Skeletal muscle tissue (tissue), 4 donors: ENCODE data around the gene PTRH1. TPM values are rescaled to one million over a fixed set of nuclear protein-coding genes. Genes with fewer than 3 reads are reported as not detected.
A peak's percentile ranks its signal among the peaks of the same experiment; 100 is the strongest.

ENCODE experiments used
- H3K27ac ChIP-seq: one replicate; pipeline ENCODE4 v1.7.0; 2013; ENCODE audit warnings: mild to moderate bottlenecking, low read depth, low read length, inconsistent platforms
- H3K27me3 ChIP-seq, 3 donors: one replicate each; pipeline ENCODE4 v1.7.0; 2013; ENCODE audit warnings: low read length in 3 of 3; ENCODE audit not compliant: control insufficient read depth in 3 of 3, insufficient read depth in 3 of 3
- H3K36me3 ChIP-seq, 3 donors: one replicate each; pipeline ENCODE4 v1.7.0; 2013; ENCODE audit warnings: low read length in 3 of 3; ENCODE audit not compliant: control insufficient read depth in 3 of 3, insufficient read depth in 3 of 3
- H3K4me1 ChIP-seq, 3 donors: one replicate each; pipeline ENCODE4 v1.7.0; 2013; ENCODE audit warnings: low read length in 3 of 3, mild to moderate bottlenecking in 3 of 3; ENCODE audit not compliant: control insufficient read depth in 3 of 3, insufficient read depth in 3 of 3
- H3K4me3 ChIP-seq, 3 donors: one replicate each; pipeline ENCODE4 v1.7.0; 2013; ENCODE audit warnings: low read length in 3 of 3
- H3K9ac ChIP-seq, 3 donors: one replicate each; pipeline ENCODE4 v1.7.0; 2013; ENCODE audit warnings: low read length in 3 of 3, mild to moderate bottlenecking in 3 of 3, moderate library complexity in 2 of 3, low read depth in 1 of 3
- H3K9me3 ChIP-seq, 3 donors: one replicate each; pipeline ENCODE4 v1.7.0; 2013; ENCODE audit warnings: low read length in 3 of 3; ENCODE audit not compliant: control insufficient read depth in 3 of 3
- total RNA-seq: library from RNA; depleted of rRNA; stranded (reverse); fragments of >200 nt; gene quantifications from one replicate; pipeline ENCODE4 v1.2.3, GENCODE V29; 2014
- donor health status: Osteomylitis.

PTRH1 gene
- total RNA-seq, 1 donor from 2014 or later, result 8.4 TPM

- Histone ChIP-seq H3K4me3 (no peak overlapping the region), H3K9ac (no peak overlapping the region), H3K4me1 (peaks cover 0 to 7% (median 0%) of the 10 kb centered on the region in 3 donors), H3K9me3 (no peaks in the 10 kb centered on the region), H3K27ac (no peak overlapping the region), H3K27me3 (no peaks in the 10 kb centered on the region), H3K36me3 (peaks cover 42 to 55% (median 44%) of the 10 kb centered on the region in 3 donors)
These were observed 47.6 kb downstream of the PTRH1 start for GRCh38 chr9:127667906-127668305.

GRCh38 chr9:127667127-127667844, 48.2 kb downstream of the PTRH1 start:
- no peak overlapping the region for H3K27ac ChIP-seq
- H3K27me3 ChIP-seq, result no peaks in the 10 kb centered on the region
- no peak overlapping the region for H3K9ac ChIP-seq
- peaks cover 42 to 54% (median 45%) of the 10 kb centered on the region in 3 donors for H3K36me3 ChIP-seq
- no peak overlapping the region for H3K4me3 ChIP-seq
- no peaks in the 10 kb centered on the region for H3K9me3 ChIP-seq
- H3K4me1 ChIP-seq, result peaks cover 0 to 7% (median 0%) of the 10 kb centered on the region in 3 donors

DNA sequence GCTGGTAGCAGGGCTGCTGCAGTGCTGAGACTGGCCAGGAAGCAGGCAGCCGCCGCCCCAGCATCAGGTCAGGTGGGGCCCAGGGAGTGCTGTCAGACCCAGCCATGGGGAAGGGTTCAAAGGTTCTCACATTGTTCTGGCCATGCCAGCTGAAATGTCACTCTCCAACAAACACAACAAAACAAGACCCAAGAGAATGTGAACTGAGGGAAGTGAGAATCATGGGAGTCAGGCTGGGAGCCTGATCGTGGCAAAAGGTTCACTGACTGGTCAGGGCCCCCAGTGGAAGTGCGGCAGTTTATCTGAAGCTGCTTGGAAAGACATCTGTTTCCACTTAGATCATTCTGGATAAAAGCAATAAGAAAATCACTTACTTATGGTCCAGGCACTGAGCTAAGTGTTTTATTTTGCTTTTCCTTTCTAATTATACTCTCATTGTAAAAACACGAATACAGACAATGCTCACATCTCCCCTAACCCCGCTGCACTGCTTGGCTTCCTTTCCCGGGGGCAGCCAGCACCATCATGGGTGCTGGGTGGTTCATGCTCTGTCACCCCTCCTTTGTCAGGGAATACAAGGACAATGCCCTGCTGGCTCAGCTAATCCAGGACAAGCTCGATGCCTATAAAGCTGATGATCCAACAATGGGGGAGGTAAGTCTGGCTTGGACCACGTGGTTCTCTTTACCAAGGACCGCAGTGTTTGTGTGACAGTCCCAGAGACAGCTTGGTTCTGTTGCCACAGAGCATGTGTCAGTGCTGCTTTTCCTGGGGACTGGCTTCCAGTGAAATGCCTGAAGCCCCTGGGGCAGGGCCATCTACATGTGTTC, 50.6 kb downstream of the PTRH1 start:
- H3K27ac ChIP-seq, result no peak overlapping the region
- peaks cover 35 to 56% (median 37%) of the 10 kb centered on the region in 3 donors for H3K36me3 ChIP-seq
- peaks cover 0 to 7% (median 0%) of the 10 kb centered on the region in 3 donors for H3K4me1 ChIP-seq
- H3K9ac ChIP-seq, result peak overlapping the region in 1 of 3 donors; percentile 33
- H3K9me3 ChIP-seq, result no peaks in the 10 kb centered on the region
- no peaks in the 10 kb centered on the region for H3K27me3 ChIP-seq
- H3K4me3 ChIP-seq, result no peak overlapping the region

DNA sequence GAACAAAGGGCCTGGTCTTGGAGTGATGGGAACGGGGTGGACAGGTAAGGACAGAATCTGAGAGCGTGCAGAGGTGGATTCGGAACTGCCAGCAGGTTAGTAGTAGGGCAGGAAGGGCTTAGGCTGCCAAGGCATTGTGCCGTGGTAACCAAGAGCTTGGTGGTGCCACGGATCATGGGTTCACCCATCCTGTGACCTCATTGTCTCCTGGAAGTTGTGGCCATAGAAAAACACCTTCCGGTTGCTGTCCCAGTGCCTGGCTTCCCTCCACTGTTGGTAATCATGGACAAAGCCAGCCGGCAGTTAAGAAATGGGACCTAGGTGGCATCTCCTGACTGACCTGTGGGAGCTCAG, 51.2 kb downstream of the PTRH1 start:
- no peak overlapping the region for H3K27ac ChIP-seq
- H3K36me3 ChIP-seq, result peaks cover 39 to 56% (median 40%) of the 10 kb centered on the region in 3 donors
- peak overlapping the region in 1 of 3 donors; percentile 33 for H3K9ac ChIP-seq

More for the DNA sequence above, 51.2 kb downstream of the PTRH1 start:
- Histone ChIP-seq H3K4me1 (peaks cover 0 to 7% (median 0%) of the 10 kb centered on the region in 3 donors), H3K9me3 (no peaks in the 10 kb centered on the region), H3K27me3 (no peaks in the 10 kb centered on the region), H3K4me3 (no peak overlapping the region)

Other genes starting within 250 kb of the PTRH1 start
- 5.2 TPM for gene STXBP1, start 103.4 kb downstream of the PTRH1 start, total RNA-seq
- not detected for gene CFAP157, start 8.7 kb downstream of the PTRH1 start, total RNA-seq
- gene TTC16, start 416 bp upstream of the PTRH1 start, total RNA-seq, result not detected
- 2.6 TPM for gene TOR2A, start 19.6 kb upstream of the PTRH1 start, total RNA-seq
- 15.1 TPM for gene SH2D3C, start 63.0 kb upstream of the PTRH1 start, total RNA-seq
- gene CDK9, start 70.4 kb upstream of the PTRH1 start, total RNA-seq, result 33.4 TPM
- 41.2 TPM for gene FPGS, start 87.2 kb upstream of the PTRH1 start, total RNA-seq
- 9.4 TPM for gene ENG, start 139.0 kb upstream of the PTRH1 start, total RNA-seq
- 359 TPM for gene AK1, start 162.0 kb upstream of the PTRH1 start, total RNA-seq
- 33.9 TPM for gene ST6GALNAC6, start 183.9 kb upstream of the PTRH1 start, total RNA-seq
- 23.5 TPM for gene ST6GALNAC4, start 201.4 kb upstream of the PTRH1 start, total RNA-seq
- not detected for gene PIP5KL1, start 215.1 kb upstream of the PTRH1 start, total RNA-seq
- gene DPM2, start 222.2 kb upstream of the PTRH1 start, total RNA-seq, result 7.3 TPM